Adrenal gland (tissue), 5 donors: Measurements from ENCODE around the gene IL20.

ENCODE experiments used
- POLR2A ChIP-seq, 2 donors: fragments of 450-650 bp; IDR thresholded peaks; one replicate each; pipeline ENCODE4 v1.6.1; 2017; ENCODE audit warnings: antibody characterized with exemption in 2 of 2, mild to moderate bottlenecking in 2 of 2, moderate library complexity in 1 of 2
- TF ChIP-seq, protein P1 (sequence below), 6 experiments: fragments of 450-650 bp in 4 of 6; fragments of 200-600 bp in 2 of 6; sonication (generic) in 1 of 6; IDR thresholded peaks; 1 replicate in 5 of 6; 2 replicates in 1 of 6; pipeline versions ENCODE4 v1.5.1 to v1.8.0; 2016 to 2021; ENCODE audit warnings: antibody characterized with exemption in 6 of 6, mild to moderate bottlenecking in 2 of 6, moderate library complexity in 1 of 6
- donor health status: DM: no; HTN: no; CAD: no.

GRCh38 chr1:206878456-206878855 is 13.0 kb downstream of the IL20 start:
- TF ChIP-seq POLR2A (IDR thresholded peaks at IDR 0.05): no peak
- TF ChIP-seq, protein P1, sequence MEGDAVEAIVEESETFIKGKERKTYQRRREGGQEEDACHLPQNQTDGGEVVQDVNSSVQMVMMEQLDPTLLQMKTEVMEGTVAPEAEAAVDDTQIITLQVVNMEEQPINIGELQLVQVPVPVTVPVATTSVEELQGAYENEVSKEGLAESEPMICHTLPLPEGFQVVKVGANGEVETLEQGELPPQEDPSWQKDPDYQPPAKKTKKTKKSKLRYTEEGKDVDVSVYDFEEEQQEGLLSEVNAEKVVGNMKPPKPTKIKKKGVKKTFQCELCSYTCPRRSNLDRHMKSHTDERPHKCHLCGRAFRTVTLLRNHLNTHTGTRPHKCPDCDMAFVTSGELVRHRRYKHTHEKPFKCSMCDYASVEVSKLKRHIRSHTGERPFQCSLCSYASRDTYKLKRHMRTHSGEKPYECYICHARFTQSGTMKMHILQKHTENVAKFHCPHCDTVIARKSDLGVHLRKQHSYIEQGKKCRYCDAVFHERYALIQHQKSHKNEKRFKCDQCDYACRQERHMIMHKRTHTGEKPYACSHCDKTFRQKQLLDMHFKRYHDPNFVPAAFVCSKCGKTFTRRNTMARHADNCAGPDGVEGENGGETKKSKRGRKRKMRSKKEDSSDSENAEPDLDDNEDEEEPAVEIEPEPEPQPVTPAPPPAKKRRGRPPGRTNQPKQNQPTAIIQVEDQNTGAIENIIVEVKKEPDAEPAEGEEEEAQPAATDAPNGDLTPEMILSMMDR (IDR thresholded peaks at IDR 0.05): no peak
